CD4-positive, alpha-beta T cell treated with Interleukin-15 for 4 hours (primary cell): ENCODE results near the gene TSPAN3.

Experiments
- DNase-seq: peaks from one replicate; pipeline ENCODE4 v3.0.0-alpha.2; 2020; ENCODE audit warnings: low spot score

Gene TSPAN3

DNA sequence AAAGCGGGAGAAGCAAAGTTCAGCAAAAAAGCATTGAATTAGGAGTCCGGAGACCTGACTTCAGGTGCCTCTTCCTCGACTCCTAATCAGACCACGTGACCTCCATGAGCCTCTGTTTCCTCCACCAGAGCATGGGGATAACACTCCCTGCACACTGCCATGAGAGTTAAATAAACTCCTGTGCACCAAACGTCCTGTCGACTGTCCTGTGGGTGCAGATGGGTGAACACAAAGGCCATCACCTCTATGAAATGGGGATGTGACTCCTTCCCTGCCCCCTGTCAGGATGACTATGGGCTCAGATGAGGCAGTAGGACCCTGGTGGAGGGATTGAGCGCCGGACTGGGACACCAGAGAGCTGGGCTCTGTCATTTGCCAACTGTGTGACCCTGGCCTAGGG, 13.5 kb upstream of the TSPAN3 start:
- no peak for DNase-seq

DNA sequence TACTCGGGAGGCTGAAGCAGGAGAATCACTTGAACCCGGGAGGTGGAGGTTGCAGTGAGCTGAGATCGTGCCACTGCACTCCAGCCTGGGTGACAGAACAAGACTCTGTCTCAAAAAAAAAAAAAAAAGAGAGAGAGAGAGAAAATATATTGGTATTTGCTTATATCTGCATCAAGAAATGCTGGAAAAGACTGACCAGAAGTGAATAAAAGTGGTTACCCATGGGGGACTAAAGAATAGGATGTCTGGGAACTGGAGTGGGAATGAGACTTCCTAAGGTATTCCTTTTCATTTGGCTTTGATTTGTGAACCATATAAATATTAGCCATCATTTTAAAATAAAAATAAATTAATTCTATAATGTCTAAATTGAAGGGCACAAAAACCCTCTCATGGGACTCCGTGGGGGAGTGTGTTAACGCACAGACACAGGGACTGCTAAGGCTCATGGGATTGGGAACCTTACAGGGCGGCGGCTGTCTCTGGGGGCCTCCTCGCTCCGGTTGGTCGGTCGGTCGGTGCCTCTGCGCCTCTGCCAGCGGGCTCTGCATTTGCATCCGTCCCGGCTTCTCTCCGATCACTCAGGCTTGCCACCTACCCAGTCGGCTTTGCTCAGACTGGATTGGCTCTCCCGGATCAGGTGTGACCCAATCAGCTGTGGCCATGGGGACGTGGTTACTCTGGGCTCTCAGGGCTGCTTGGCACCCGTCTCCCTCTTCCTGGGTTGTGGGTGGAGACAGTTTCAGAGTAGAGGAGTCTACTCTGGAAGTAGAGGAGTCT, 12.7 kb upstream of the TSPAN3 start:
- peak; percentile 48 for DNase-seq

DNA sequence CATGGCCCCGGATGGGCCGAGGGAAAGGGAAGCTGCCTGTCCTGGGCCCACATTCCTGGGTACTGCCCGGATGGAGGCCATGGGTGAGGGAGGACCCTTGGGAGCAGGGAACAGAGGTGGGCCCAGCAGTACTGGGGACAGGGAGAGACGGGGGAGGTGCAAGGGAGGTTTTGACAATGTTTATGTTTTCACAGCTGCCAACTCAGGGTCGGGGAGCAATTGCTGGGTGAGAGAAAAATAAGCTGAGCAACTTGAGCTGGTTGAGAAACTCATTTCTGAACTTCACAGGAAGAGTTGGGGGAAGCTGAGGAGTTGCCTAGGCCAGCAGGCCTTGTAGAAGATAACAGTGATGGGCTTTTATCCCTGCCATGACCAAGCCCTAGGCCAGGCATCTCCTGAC, 11.1 kb upstream of the TSPAN3 start:
- no peak for DNase-seq

DNA sequence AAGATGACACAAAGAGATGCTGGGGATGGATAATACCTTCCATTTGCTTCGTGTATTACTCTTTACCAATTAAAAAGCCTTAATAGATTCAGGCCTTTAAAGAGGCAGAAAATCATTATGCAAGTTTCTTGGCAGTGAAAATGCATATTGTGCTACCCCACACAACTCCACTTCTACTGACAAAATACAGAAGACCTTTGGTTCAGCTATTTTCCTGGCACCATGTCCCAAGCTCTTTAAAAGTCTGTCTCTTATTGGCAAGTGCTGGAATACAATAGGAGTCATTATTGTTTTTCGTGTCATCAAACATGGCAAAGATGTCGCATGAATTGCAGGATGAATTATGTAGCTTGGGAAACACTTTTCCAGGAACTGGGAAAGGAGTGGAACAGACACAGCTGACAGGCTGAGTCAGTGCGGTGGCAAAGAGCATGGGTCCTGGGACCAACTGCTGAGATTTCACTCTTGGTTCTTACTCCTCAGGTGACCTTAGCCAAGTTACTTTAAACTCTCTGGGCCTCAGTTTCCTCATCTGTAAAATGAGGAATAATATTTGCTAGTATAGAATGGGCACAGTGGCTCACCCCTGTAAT, 5.5 kb upstream of the TSPAN3 start:
- DNase-seq, result no peak

DNA sequence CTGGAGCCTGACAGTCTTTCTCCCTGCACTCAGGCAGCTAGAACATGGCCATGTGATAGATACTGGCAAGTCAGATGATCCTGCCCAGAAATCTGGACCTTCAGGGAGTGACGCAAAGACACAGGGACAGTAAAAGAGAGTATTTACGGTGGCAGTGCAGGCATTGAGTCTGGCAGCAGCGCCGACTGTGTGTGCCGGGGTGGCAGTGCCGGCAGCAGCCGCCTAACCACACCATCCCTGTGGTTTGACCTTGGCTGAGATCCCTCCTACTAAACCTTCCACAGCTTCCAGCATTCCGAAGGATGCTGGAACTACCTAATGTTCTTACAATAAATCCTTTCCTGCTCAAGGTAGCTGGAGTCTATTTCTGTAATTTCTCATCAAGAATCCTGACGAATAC, 4.6 kb upstream of the TSPAN3 start:
- no peak for DNase-seq

DNA sequence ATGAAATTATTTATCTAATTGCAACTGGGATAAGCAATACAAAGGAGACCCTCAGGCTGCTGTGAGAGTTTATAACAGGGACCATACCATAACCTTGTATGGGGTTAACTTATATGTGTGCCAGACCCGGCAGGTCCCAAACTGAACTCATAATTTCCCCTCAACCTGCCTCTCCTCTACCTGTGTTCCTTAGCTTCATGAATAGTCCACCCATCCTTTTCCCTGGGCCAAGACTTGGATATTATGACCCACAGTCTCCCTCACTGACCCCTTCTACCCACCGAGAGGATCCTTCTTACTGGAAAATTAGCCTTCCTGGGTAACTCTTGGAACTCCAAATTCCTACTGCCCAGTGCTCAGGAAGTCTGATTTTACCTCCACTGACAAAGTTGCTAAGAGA, 3.4 kb upstream of the TSPAN3 start:
- no peak for DNase-seq

DNA sequence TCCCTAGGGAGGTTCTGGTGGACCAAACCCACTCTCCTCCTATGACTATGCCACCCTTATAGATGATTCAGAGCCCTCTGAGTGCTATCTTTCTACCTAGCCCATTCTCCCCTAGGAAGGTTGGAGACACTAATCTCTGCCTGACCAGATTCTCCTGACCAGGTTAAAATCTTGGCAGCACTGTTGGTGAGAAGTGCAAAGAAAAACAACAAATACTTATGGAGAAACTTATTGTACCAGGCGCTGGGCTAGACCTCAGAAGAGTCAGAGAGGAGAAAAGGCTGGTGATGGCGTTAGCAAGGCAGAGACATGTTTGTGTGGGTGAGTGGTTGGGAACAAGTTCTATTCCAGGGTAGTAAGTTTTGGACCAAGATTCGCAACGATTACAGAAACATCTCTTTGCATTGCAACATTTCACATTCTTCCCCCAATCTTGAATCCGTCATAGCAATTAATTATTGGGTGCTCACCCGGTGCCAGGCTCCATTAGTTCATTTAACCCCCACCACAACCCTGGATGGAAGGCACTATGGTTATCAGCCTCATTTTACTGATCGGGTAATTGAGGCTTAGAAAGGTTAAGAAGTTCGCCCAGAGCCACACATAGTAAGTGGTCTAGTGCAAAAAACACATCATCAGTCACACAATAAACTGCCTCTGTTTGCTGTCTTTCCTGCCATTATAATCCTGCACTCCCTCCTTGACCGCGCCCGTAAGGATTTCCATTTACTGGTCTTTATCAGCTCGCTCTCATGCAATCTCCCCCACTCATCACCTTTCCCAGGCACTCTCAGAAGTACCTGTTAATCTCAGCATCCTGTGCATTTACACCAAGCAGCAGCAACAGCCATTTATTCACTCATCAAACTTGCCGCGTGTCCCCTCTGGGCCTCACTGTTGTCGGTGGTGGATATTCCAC, 655 bp upstream of the TSPAN3 start:
- DNase-seq, result no peak

DNA sequence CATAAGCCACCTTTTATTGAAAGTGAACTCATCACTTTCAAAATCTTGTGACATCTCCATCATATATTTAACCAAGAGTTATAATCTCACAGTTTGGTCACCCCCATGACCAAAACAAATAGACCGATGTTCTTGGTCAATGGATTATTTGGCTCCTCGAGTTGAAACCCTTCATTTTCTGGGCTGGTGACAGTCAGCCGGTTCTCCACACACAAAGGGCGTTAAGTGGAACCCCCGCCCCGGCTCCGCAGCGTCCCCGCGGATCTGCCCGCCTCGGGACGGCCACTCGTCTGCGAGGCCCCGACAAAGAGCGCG, 772 bp downstream of the TSPAN3 start:
- DNase-seq, result no peak

DNA sequence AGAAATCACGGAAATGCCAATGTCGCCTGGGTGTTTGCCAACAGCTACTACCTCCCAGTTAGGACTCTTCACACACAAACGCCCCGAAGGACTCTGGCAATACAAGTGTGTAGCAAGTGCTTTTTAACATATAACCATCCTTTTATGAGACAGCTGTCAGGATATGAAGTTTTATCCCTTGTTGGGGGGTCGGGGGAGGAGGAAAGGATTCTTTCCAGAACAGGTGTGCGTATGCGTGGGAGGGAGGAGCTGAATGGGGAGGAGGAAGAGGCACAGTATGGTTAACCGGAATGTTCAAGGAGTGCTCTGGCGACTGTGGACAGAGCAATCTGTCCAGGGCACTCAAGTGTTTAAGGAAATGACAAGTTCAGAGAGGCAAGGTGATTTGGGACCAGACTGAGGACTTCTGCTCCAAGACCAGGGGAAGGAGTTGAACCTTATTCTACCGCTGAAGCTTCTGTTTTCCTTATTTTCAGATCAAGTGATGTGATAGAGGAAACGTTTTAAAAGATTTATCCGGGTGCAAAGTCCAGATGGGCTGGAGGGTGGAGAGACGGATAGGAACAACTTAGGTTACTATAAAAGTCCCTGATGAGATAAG, 1.3 kb downstream of the TSPAN3 start:
- no peak for DNase-seq

DNA sequence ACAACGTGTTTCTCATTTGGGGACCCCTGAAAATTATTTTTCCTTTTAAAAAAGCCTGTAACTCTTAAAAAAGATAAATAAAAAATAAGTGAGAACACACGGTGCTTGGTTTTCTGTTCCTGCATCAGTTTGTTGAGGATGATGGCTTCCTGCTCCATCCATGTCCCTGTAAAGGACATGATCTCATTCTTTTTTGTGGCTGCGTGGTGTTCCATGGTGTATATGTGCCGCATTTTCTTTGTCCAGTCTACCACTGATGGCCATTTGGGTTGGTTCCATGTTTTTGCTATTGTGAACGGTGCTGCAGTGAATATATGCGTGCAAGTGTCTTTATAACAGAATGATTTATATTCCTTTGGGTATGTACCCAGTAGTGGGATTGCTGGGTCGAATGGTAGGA, 2.3 kb downstream of the TSPAN3 start:
- DNase-seq, result no peak

DNA sequence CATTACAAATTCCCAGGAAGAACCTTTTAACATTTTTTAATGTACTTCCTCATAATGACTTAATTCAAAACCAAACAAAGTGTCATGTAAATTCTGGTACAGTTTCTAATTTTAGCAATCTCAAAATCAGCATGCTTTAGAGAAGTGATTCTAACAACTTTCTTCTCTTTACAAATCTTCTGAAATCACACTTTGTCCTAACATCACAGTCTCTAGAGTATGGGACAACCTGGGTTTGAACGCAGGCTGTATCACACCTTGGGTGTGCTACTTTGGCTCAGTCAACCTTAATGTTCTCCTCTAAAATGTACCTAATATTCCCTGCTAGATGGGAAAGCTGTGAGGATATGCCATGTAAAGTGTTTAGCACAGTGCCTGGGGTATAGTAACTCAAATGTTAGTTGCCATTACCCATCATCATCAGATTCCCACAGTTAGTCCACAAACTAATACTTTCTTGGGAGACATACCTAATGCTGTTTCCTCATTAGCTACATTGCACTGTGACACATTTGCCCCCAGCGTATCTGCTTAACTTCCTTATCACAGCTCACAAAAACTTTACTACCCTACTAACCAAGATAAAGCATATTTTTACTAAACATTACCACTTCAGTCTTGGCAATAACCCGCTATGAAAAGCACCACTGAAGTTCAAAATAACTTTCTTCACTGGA, 3.1 kb downstream of the TSPAN3 start:
- no peak for DNase-seq

DNA sequence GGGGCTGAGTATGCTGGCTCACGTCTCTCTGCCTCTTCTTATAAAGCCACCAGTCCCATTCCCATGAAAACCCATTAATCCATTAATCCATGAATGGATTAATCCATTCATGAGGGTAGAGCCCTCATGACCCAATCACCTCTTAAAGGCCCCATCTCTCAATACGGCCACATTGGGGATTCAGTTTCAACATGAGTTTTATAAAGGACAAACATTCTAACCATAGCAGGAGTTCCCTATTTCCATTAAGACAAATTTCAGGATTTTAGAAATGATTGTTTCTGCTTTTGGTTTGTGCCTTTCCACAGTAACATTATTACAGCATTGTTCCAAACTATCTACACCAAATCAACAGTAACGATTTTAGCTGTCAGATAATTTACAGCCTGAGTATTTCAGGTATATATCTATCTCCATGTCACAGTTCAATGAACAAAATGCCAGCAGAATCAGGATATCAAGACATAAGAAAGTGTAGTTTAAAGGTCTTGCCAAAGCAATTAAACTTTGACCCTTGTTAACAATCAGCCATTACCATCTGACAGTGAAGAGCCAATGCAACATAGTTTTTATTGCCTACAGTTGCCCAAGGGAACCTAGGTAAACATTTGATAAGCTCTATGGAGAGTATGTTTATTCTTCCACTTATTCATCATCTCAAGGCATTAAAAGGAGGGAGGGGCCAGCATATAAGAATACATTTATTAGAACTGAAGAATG, 3.8 kb downstream of the TSPAN3 start:
- DNase-seq, result no peak

DNA sequence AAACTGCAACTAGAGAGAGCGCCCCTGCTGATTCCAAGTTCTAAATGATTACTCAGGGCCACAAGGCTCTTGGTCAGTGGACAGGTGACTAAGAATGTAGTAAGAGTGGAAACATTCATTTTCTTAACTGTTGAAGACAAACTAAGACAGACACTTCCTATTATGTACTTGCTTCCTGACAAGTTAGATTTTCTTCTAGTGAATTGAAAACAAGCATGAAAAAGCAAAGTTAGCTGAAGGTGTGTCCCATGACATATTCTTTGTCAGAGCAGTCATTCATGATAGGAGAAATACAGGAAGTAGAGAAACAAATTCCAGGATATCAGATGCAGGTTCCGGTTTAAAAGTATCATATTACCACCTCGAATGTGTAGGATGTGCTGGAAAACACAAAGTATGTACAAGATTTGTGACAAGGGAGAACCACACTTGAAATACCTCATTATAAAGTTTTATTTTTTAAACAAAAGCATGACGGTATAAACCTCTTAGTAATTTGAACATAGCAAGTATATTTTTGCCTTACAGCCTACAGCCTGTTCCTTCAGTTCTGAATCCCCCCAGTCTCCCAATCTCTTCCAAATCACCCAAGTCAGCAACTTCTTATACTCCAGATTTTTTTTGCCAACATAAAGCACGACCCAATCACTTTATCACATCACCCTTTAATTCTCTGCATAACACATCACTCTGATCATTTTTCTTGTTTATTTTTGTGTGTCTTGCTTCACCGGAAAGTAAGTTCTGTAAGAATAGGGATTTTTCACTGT, 6.2 kb downstream of the TSPAN3 start:
- no peak for DNase-seq

DNA sequence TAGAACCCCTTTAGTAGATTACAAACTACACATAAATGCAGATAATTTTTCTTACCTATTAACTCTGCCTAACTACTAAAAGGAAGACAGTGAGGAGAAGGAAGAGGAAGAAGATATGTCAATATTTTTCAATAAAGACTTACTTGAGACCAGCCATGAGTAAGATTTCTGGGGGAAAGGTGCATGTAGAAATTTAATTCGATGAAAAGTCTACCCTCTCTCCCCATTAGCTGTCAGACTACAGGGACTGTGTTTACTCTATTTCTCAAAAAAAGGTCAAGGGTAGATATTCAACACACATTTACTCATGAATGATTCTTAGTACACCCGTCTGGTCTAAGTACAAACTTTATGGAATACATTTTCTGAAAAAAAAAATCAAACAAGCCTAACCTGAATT, 6.8 kb downstream of the TSPAN3 start:
- DNase-seq, result no peak

DNA sequence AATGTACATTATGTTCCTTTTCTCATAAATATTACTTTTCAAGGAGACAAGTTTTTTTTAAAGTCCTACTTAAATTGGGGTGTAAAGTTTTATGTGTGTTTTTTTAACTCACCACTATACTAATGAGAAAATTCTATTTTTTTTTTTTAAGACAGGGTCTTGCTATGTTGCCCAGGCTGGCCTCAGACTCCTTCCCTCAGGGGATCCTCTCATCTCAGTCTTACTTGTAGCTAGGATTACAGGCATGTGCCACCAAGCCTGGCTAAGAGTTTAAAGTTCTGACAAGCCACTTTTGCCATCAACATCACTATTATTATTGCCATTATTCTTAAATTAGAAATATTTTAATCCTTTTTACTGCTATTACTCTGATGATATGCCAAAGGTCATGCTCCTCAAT, 7.7 kb downstream of the TSPAN3 start:
- DNase-seq, result no peak

DNA sequence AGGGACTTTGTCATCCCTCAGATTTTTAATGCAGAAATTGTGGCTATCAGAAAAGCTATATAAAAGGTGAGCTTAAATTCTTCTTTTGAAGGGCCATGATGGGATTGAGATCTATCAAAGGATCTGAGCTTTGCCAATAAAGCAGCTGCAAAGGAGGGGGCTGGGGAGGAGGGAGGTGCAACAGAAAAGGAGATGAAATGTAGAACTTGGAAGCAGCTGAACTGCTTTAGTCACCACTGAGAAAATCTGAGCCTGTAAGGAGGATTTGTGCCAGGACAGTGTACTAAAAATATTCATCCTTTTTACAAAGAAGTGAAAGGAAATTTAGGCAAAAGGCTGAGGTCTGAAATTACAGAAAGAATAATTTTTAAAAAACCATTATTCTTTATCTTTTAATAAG, 10.4 kb downstream of the TSPAN3 start:
- DNase-seq, result no peak

DNA sequence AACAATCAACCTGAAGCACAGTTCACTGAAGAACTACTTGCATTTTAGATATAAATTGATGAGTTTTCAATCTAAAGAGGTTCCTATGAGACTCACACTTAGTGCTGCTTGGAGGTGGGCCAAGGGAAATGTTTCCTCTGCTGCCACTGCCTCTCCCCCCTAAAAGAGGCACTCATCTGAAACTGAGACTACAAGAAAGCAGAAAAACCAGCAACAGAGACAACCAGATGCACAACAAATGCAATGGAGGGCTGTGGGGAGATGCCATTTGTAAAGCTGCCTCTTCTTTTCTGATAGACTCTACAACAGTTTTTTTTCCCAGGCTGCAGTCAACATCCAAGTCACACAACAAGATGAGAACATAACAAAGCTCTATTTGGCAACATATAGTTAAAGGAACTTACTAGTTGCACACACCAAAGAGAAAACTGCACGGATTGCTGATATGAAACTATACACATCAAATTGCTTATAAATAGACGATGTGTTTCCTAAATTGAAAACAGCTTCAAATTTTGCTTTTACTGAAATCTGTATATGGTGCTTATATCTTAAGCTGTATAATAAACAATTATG, 11.0 kb downstream of the TSPAN3 start:
- DNase-seq, result no peak

DNA sequence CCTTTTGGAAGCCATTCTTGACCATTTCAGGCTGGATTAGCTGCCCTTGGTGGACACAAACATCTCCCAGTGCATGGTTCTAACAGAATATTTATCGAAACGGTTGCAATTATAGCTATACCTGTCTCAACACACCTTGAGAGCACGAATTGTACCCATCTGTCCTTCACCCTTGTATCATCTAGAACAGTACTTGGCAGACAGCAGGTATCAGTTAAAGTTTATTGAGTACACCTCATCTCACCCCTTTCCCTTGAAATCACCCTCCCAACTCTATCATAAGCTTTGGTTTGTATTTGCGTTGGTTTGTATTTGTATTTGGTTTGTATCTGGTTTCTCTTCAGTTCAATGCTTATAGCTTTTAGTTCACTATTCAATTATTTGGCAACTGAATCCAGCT, 12.4 kb downstream of the TSPAN3 start:
- no peak for DNase-seq

DNA sequence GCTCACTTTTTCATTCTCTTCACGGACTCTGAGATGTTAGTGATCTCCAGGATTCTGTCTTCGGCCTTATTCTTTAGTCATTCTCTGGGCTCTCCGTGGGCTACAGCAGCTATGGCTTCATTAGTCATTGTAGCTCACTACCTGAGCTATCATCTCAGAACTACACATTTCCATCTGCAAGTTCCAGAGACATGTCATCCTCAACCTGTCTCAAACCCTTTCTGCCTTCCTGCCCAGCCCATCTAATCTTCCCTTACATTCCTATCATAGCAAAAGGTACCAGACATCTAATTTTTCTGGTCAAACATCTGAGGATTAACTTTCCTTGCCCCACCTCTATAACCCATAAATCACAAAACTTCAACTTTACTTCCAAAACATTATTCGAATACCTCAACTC, 13.2 kb downstream of the TSPAN3 start:
- no peak for DNase-seq

DNA sequence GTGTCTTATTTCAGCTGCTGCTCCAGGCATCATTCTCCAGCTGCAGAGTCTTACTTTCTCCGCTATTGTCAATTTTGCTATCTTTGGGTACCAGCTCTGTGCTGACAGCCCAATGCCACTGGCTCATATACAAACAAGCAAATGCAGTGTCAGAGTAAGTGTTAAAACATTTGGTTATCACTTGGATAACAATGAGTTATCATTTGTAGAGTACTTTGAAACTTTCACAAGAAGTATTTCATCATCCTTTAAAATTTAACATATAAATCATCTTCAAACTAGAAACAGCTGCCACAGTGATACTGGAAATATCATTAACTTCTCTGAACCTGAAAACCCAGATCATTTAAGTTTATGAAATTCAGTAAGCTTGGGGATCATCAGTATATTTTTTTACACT, 13.8 kb downstream of the TSPAN3 start:
- no peak for DNase-seq
